Fibroblast of mammary gland (primary cell): ENCODE results near the gene CCDC6.
"Not testable (repeated sequence)": the region's sequence is repeated elsewhere in the genome, so short reads cannot be mapped to it uniquely, and the experiment has no call there.

Experiments
- DNase-seq: peaks from one replicate; pipeline ENCODE4 v3.0.0-alpha.2; 2010; ENCODE audit warnings: low read depth
- H3K4me3 ChIP-seq: 2 replicates; pipeline ENCODE4 v1.5.1; 2011; ENCODE audit warnings: low read depth, mild to moderate bottlenecking, low read length, moderate library complexity; ENCODE audit not compliant: control insufficient read depth
- CTCF ChIP-seq: conservative IDR thresholded peaks from 2 replicates; pipeline ENCODE4 v1.5.1; 2011; ENCODE audit warnings: low read depth, low read length, inconsistent platforms; ENCODE audit not compliant: control insufficient read depth, insufficient read depth

The CCDC6 gene

DNA sequence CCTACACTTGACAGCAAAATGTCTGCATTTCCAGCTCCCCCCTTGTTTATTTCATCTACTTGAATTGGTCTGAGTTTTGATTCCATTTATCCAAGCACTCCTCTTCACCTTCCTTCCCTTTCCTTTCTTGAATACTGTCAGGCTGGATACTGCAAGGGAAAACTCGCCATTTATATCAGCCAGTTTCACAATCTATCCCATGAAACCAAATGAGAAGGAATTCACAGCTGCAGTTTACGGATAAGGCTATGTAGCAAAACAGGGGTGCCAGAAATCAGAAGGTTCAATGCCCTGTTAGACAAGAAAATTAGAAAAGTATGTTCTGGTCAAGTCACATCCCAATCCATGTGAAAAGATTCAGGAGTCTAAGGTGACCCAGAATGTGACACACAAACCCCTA, 28.1 kb downstream of the CCDC6 start:
- no peak for DNase-seq
- no peak for TF ChIP-seq CTCF
- H3K4me3 ChIP-seq, result no peak overlapping the region

- TF ChIP-seq CTCF, result no peak
- H3K4me3 ChIP-seq, result no peak overlapping the region
- peak; percentile 71 for DNase-seq
These were observed 29.1 kb downstream of the CCDC6 start for GRCh38 chr10:59877191-59877671.

DNA sequence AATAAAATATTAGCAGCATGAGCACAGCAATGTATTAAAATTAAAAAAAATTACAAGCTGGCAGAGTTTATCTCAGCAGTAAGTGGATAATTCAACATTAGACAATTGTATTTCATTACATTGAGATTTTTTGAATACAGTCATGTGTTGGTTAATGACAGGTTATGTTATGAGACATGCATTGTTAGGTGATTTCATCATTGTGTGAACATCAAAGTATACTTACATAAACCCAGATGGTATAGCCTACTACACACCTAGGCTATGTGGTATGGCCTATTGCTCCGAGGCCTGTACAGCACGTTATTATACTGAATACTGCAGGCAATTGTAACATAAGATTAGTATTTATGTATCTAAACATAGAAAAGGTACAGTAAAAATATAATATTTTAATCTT, 29.7 kb downstream of the CCDC6 start:
- H3K4me3 ChIP-seq, result no peak overlapping the region

DNA sequence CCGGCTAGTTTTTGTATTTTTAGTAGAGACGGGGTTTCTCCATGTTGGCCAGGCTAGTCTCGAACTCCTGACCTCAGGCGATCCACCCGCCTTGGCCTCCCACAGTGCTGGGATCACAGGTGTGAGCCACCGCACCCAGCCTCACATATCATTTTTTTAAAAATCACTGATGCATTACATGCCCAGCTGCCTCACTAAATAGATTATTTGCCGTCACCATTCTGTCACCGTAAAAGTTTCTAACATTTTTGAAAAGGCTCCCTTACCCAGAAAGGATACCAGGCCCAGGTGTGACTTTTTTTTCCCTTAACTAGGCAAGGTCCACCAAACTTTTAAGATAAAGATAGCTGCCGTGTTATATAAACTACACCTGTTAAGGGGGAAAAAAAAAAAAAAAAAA, 30.1 kb downstream of the CCDC6 start:
- DNase-seq, H3K4me3 ChIP-seq: not testable (repeated sequence)

More for the DNA sequence above, 29.7 kb downstream of the CCDC6 start:
- peak; percentile 39 for DNase-seq
- TF ChIP-seq CTCF, result no peak

- no peak overlapping the region for H3K4me3 ChIP-seq
- no peak for TF ChIP-seq CTCF
- no peak for DNase-seq
These were observed 32.5 kb downstream of the CCDC6 start for GRCh38 chr10:59873896-59874295.

DNA sequence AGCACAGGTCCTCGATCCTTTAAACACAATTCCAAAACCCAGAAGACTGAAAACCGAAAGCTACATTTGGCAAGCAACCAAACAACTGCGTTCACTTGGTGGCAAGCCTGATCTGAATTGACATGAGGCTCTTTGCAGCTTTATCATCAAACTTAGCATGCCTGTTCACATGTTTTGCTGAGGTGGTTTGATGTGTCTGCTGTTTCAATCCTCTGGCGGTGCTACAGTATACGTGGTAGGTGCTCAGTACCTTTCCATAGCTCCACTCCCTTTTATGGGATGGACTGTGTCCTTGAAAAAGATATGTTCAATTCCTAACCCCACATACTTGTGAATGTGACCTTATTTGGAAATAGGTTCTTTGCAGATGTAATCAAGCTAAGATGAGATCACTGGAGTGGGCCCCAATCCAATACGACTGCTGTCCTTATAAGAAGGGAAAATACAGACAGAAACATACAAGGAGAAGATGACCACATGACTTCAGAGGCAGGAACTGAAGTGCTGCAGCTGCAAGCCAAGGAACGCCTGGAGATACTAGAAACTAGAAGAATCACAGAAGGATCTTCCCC, 33.4 kb downstream of the CCDC6 start:
- no peak overlapping the region for H3K4me3 ChIP-seq
- TF ChIP-seq CTCF, result no peak
- peak; percentile 96 for DNase-seq

DNA sequence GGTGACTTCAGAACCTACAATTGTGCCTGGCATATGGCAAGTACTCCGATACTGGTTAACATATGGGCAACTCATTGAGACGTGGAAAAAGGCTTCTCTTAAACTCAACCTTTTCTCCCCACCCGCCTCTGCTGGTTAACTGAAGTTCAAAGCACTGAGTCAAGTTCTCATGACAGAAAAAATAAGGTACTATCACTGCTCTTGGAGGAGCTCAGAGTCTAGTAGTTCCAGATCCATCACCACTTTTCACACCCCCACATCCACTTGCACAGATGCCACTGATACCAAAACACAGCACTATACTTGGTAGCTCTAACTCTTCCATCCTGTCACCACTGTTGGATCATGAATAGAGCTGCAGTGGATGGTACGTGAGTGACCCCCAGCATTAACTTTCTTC, 36.2 kb downstream of the CCDC6 start:
- TF ChIP-seq CTCF, result no peak
- H3K4me3 ChIP-seq, result no peak overlapping the region
- no peak for DNase-seq
